NT2/D1 (cell line): ENCODE data around the gene POLE.

Experiments used
- SUZ12 ChIP-seq: IDR thresholded peaks from 2 replicates; pipeline ENCODE4 v1.6.1; 2011; ENCODE audit not compliant: insufficient read length, insufficient read depth; ENCODE audit errors: extremely low read depth
- YY1 ChIP-seq: IDR thresholded peaks from 2 replicates; pipeline ENCODE4 v1.6.1; 2011; ENCODE audit not compliant: insufficient read length, insufficient read depth
- ZNF274 ChIP-seq: IDR thresholded peaks from 2 replicates; pipeline ENCODE4 v1.6.1; 2011; ENCODE audit warnings: mild to moderate bottlenecking, low read depth, low read length

DNA sequence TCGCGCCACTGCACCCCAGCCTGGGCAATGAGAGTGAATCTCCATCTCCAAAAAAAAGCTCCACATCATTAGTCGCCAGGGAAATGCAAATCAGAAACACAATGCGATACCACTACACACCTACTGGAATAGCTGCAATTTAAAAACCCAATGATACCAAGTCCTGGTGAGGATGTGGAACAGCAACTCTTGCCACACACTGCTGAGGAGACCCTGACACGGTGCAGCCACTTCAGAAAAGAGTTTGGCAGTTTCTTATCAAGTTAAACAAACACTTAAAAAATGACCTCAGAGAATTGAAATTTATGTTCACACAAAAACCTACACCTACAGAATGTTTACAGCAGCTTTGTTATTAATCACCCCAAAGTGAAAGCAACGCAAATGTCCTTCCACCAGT, 56.5 kb downstream of the POLE start:
- TF ChIP-seq YY1 (no peak), ZNF274 (no peak), SUZ12 (no peak)
